ENCODE data around the gene ACP5. TPM values are rescaled to one million over a fixed set of nuclear protein-coding genes. Genes with fewer than 3 reads are reported as not detected.

The ACP5 gene
- total and polyA plus RNA-seq, 4 experiments from 2014 or later = 16.9 to 30.3 (median 25.3) TPM

- H3K27ac Mint-ChIP-seq = peak within 1 kb of the TSS; percentile 90 to 95 (median 93)
- H3K36me3 Mint-ChIP-seq = peaks cover 3 to 6% of the 10 kb centered on the region in 2 donors
- intact Hi-C loops (cut with micrococcal nuclease) = loop anchor here (1.0 to 2.0 kb wide), 2 partner anchors 39 to 162 kb away; partner anchors contain the start of genes ELOF1, ODAD3 and PRKCSH
- no peaks in the 10 kb centered on the region for H3K27me3 Mint-ChIP-seq
- CTCF ChIA-PET (ENCODE audit: partially characterized antibody) = interaction anchor here (0.7 to 1.2 kb wide), 3 partner anchors 61 to 366 kb away, joined by 3 to 6 read pairs (median 3); no protein-coding TSS in a partner anchor
- H3K27me3 ChIP-seq (ENCODE audit: insufficient read depth, low read length) = no peaks in the 10 kb centered on the region
- POLR2A ChIA-PET (ENCODE audit: partially characterized antibody) = interaction anchor here (0.6 to 1.6 kb wide), 10 partner anchors 9 to 617 kb away, joined by 3 to 7 read pairs (median 4); partner anchors contain the start of genes ECSIT, ELOF1, SWSAP1 and ZNF441
- no peaks in the 10 kb centered on the region for H3K9me3 ChIP-seq (ENCODE audit: control insufficient read depth in 1 of 2, low read length in 2 of 2)
- peak within 1 kb of the TSS; percentile 77 for H3K27ac ChIP-seq (ENCODE audit: low read depth, low read length)
- no peaks in the 10 kb centered on the region for H3K9me3 Mint-ChIP-seq
- H3K4me3 ChIP-seq (ENCODE audit: low read length in 2 of 2) = peak within 1 kb of the TSS; percentile 44 to 87
- H3K4me1 Mint-ChIP-seq = peaks cover 9 to 31% (median 19%) of the 10 kb centered on the region in 4 donors
- peak; percentile 95 to 99 (median 96) for DNase-seq
- H3K36me3 ChIP-seq (ENCODE audit: insufficient read depth, low read length) = no peaks in the 10 kb centered on the region
- H3K4me1 ChIP-seq (ENCODE audit: insufficient read depth, low read length) = peaks cover 15% of the 10 kb centered on the region
- H3K4me3 Mint-ChIP-seq = peak within 1 kb of the TSS; percentile 86 to 97 (median 92)
Observed at GRCh38 chr19:11597202-11598102, 20.0 kb upstream of the ACP5 start, which contains the start of gene ZNF627. ZNF627 (plus strand) TSS chr19:11597483; CDS start chr19:11597628, 145 bp downstream.

- no peaks in the 10 kb centered on the region for H3K36me3 ChIP-seq (ENCODE audit: insufficient read depth, low read length)
- Mint-ChIP-seq H3K4me1 (peaks cover 9 to 24% (median 17%) of the 10 kb centered on the region in 4 donors), H3K27ac (peak overlapping the region; percentile 35 to 93 (median 85)), H3K36me3 (peaks cover 0 to 2% of the 10 kb centered on the region in 2 donors), H3K9me3 (no peaks in the 10 kb centered on the region), H3K4me3 (peak overlapping the region in 7 of 8 donors; percentile 21 to 89 (median 86)), H3K27me3 (no peaks in the 10 kb centered on the region)
- no peak for DNase-seq
- ChIA-PET CTCF (ENCODE audit: partially characterized antibody) (interaction anchor here (0.9 kb wide), 1 partner anchor 8 kb away, joined by 3 read pairs; no protein-coding TSS in a partner anchor), POLR2A (ENCODE audit: partially characterized antibody) (interaction anchor here (0.6 to 1.6 kb wide), 4 partner anchors 8 to 1040 kb away, joined by 3 to 6 read pairs (median 4); partner anchors contain the start of gene ECSIT)
- no peak overlapping the region for H3K4me3 ChIP-seq (ENCODE audit: low read length in 2 of 2)
- H3K27ac ChIP-seq (ENCODE audit: low read depth, low read length) = no peak overlapping the region
- H3K27me3 ChIP-seq (ENCODE audit: insufficient read depth, low read length) = no peaks in the 10 kb centered on the region
- peaks cover 15% of the 10 kb centered on the region for H3K4me1 ChIP-seq (ENCODE audit: insufficient read depth, low read length)
- H3K9me3 ChIP-seq (ENCODE audit: control insufficient read depth in 1 of 2, low read length in 2 of 2) = no peaks in the 10 kb centered on the region
- intact Hi-C loops (cut with micrococcal nuclease) = loop anchor here (2.0 kb wide), 1 partner anchor 37 kb away; the partner anchor contains the start of gene ELOF1
Observed at GRCh38 chr19:11596156-11596555, 18.7 kb upstream of the ACP5 start.

GRCh38 chr19:11594084-11594483 is 16.6 kb upstream of the ACP5 start:
- POLR2A ChIA-PET (ENCODE audit: partially characterized antibody) = interaction anchor here (0.7 kb wide), 1 partner anchor 697 kb away, joined by 3 read pairs; no protein-coding TSS in a partner anchor
- Histone ChIP-seq H3K9me3 (ENCODE audit: control insufficient read depth in 1 of 2, low read length in 2 of 2) (no peaks in the 10 kb centered on the region), H3K4me1 (ENCODE audit: insufficient read depth, low read length) (peaks cover 12% of the 10 kb centered on the region), H3K27ac (ENCODE audit: low read depth, low read length) (no peak overlapping the region), H3K4me3 (ENCODE audit: low read length in 2 of 2) (no peak overlapping the region), H3K36me3 (ENCODE audit: insufficient read depth, low read length) (no peaks in the 10 kb centered on the region), H3K27me3 (ENCODE audit: insufficient read depth, low read length) (no peaks in the 10 kb centered on the region)
- intact Hi-C loops (cut with micrococcal nuclease) = no loop called here
- CTCF ChIA-PET (ENCODE audit: partially characterized antibody) = interaction anchor here (1.7 kb wide), 1 partner anchor 58 kb away, joined by 4 read pairs; no protein-coding TSS in a partner anchor
- H3K4me3 Mint-ChIP-seq = no peak overlapping the region
- no peak overlapping the region for H3K27ac Mint-ChIP-seq
- H3K27me3 Mint-ChIP-seq = no peaks in the 10 kb centered on the region
- H3K36me3 Mint-ChIP-seq = peaks cover 0 to 2% of the 10 kb centered on the region in 2 donors
- DNase-seq = no peak
- H3K4me1 Mint-ChIP-seq = peaks cover 5 to 17% (median 11%) of the 10 kb centered on the region in 4 donors
- H3K9me3 Mint-ChIP-seq = no peaks in the 10 kb centered on the region

GRCh38 chr19:11587975-11588631 is 10.7 kb upstream of the ACP5 start:
- Histone ChIP-seq H3K27me3 (ENCODE audit: insufficient read depth, low read length) (no peaks in the 10 kb centered on the region), H3K27ac (ENCODE audit: low read depth, low read length) (no peak overlapping the region), H3K9me3 (ENCODE audit: control insufficient read depth in 1 of 2, low read length in 2 of 2) (no peaks in the 10 kb centered on the region), H3K4me3 (ENCODE audit: low read length in 2 of 2) (no peak overlapping the region), H3K36me3 (ENCODE audit: insufficient read depth, low read length) (no peaks in the 10 kb centered on the region), H3K4me1 (ENCODE audit: insufficient read depth, low read length) (peaks cover 3% of the 10 kb centered on the region)
- Mint-ChIP-seq H3K4me1 (peaks cover 0 to 10% (median 1%) of the 10 kb centered on the region in 4 donors), H3K4me3 (no peak overlapping the region), H3K36me3 (no peaks in the 10 kb centered on the region), H3K27me3 (peaks cover 0 to 2% of the 10 kb centered on the region in 2 donors), H3K9me3 (no peaks in the 10 kb centered on the region), H3K27ac (peak overlapping the region in 4 of 7 donors; percentile 22 to 86 (median 58))
- ChIA-PET CTCF (ENCODE audit: partially characterized antibody) (interaction anchor here (0.8 to 6.4 kb wide), 9 partner anchors 8 to 462 kb away, joined by 3 to 38 read pairs (median 3); no protein-coding TSS in a partner anchor), POLR2A (ENCODE audit: partially characterized antibody) (interaction anchor here (0.7 to 1.2 kb wide), 2 partner anchors 9 to 29 kb away, joined by 3 read pairs; partner anchors contain the start of genes ELOF1 and ZNF627)
- DNase-seq = no peak
- intact Hi-C loops (cut with micrococcal nuclease) = loop anchor here (1.0 kb wide), 5 partner anchors 28 to 295 kb away; no protein-coding TSS in a partner anchor

- Mint-ChIP-seq H3K27ac (peak overlapping the region in 3 of 7 donors; percentile 35 to 86 (median 82)), H3K27me3 (peaks cover 0 to 2% of the 10 kb centered on the region in 2 donors), H3K9me3 (no peaks in the 10 kb centered on the region), H3K4me3 (no peak overlapping the region), H3K4me1 (peaks cover 0 to 10% (median 1%) of the 10 kb centered on the region in 4 donors), H3K36me3 (no peaks in the 10 kb centered on the region)
- CTCF ChIA-PET (ENCODE audit: partially characterized antibody) = interaction anchor here (1.0 to 6.4 kb wide), 6 partner anchors 9 to 61 kb away, joined by 3 to 38 read pairs (median 8); no protein-coding TSS in a partner anchor
- no peaks in the 10 kb centered on the region for H3K36me3 ChIP-seq (ENCODE audit: insufficient read depth, low read length)
- H3K27me3 ChIP-seq (ENCODE audit: insufficient read depth, low read length) = no peaks in the 10 kb centered on the region
- peaks cover 3% of the 10 kb centered on the region for H3K4me1 ChIP-seq (ENCODE audit: insufficient read depth, low read length)
- peak; percentile 63 to 75 (median 70) for DNase-seq
- no peak overlapping the region for H3K4me3 ChIP-seq (ENCODE audit: low read length in 2 of 2)
- no peaks in the 10 kb centered on the region for H3K9me3 ChIP-seq (ENCODE audit: control insufficient read depth in 1 of 2, low read length in 2 of 2)
- no peak overlapping the region for H3K27ac ChIP-seq (ENCODE audit: low read depth, low read length)
- POLR2A ChIA-PET (ENCODE audit: partially characterized antibody) = interaction anchor here (1.2 kb wide), 1 partner anchor 28 kb away, joined by 3 read pairs; the partner anchor contains the start of gene ELOF1
- intact Hi-C loops (cut with micrococcal nuclease) = loop anchor here (1.0 kb wide), 5 partner anchors 27 to 294 kb away; no protein-coding TSS in a partner anchor
Observed at GRCh38 chr19:11587302-11587974, 10.0 kb upstream of the ACP5 start.

GRCh38 chr19:11586331-11586730 is 8.9 kb upstream of the ACP5 start:
- ChIA-PET CTCF (ENCODE audit: partially characterized antibody) (interaction anchor here (1.1 to 6.4 kb wide), 4 partner anchors 26 to 293 kb away, joined by 4 to 38 read pairs (median 7); no protein-coding TSS in a partner anchor), POLR2A (ENCODE audit: partially characterized antibody) (no interaction called here)
- H3K4me1 Mint-ChIP-seq = peaks cover 4 to 20% (median 9%) of the 10 kb centered on the region in 4 donors
- no peaks in the 10 kb centered on the region for H3K9me3 Mint-ChIP-seq
- no peak overlapping the region for H3K27ac Mint-ChIP-seq
- no peaks in the 10 kb centered on the region for H3K27me3 ChIP-seq (ENCODE audit: insufficient read depth, low read length)
- H3K36me3 Mint-ChIP-seq = no peaks in the 10 kb centered on the region
- H3K36me3 ChIP-seq (ENCODE audit: insufficient read depth, low read length) = no peaks in the 10 kb centered on the region
- H3K9me3 ChIP-seq (ENCODE audit: control insufficient read depth in 1 of 2, low read length in 2 of 2) = no peaks in the 10 kb centered on the region
- H3K4me3 ChIP-seq (ENCODE audit: low read length in 2 of 2) = no peak overlapping the region
- H3K4me1 ChIP-seq (ENCODE audit: insufficient read depth, low read length) = peaks cover 12% of the 10 kb centered on the region
- DNase-seq = no peak
- intact Hi-C loops (cut with micrococcal nuclease) = no loop called here
- no peak overlapping the region for H3K4me3 Mint-ChIP-seq
- H3K27me3 Mint-ChIP-seq = peaks cover 0 to 2% of the 10 kb centered on the region in 2 donors
- no peak overlapping the region for H3K27ac ChIP-seq (ENCODE audit: low read depth, low read length)

Data from CD4-positive, alpha-beta memory T cell (primary cell).